ENCODE measurements around the gene DMXL1. TPM values are rescaled to one million over a fixed set of nuclear protein-coding genes. Genes with fewer than 3 reads are reported as not detected.

The DMXL1 gene
- total and polyA plus RNA-seq, 2 experiments from 2014 or later: 12.0 to 32.4 TPM

DNA sequence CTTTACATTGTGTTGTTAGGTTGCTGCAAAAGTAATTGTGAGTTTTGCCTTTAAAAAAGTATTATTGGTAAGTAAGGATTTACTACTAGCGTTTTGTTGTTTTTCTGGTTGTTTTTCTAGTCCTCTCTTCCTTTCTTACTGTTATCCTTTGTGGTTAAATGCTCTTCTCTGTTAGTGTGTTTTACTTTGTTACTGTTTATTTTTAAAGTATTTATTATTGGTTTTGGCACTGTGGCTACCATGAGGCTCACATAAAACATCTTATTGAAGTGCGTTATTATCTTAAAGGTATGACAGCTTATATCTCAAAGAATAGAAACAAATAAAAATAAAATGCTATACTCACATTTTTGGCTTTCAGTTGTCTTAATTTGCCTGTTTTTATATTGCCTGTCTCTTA is 17.6 kb downstream of the DMXL1 start:
- Histone ChIP-seq H3K79me2 (ENCODE audit: insufficient read depth) (peaks cover 96% of the 10 kb centered on the region), H3K9me2 (ENCODE audit: insufficient read depth) (no peaks in the 10 kb centered on the region), H3K27me3 (replicated peaks; ENCODE audit: insufficient read depth) (no peaks in the 10 kb centered on the region), H3K36me3 (ENCODE audit: low read depth) (no peaks in the 10 kb centered on the region), H3K4me1 (ENCODE audit: insufficient read depth) (no peaks in the 10 kb centered on the region), H3K4me3 (no peak overlapping the region), H3K9me3 (ENCODE audit: low read depth) (no peaks in the 10 kb centered on the region), H2AFZ (no peak overlapping the region), H3F3A (ENCODE audit: insufficient read depth) (no peaks in the 10 kb centered on the region), H3K9ac (no peak overlapping the region), H3K27ac (no peak overlapping the region), H4K20me1 (ENCODE audit: insufficient read depth) (no peaks in the 10 kb centered on the region), H3K4me2 (ENCODE audit: unreplicated experiment) (no peak overlapping the region)
- DNase-seq: no peak
- WGBS, 2 experiments (ENCODE audit: low coverage in 1 of 2, low lambda C conversion rate in 2 of 2, missing lambda C conversion rate in 2 of 2): 98 to 100% methylated on average over 2 of the region's 2 CpGs
- in situ Hi-C loops (cut with MboI): no loop called here
- TF ChIP-seq EZH2phosphoT487 (IDR thresholded peaks at IDR 0.05; ENCODE audit: insufficient read depth, low read depth): no peak
- TF ChIP-seq EZH2 (IDR thresholded peaks at IDR 0.05; ENCODE audit: insufficient read depth, poor library complexity, severe bottlenecking): no peak

DNA sequence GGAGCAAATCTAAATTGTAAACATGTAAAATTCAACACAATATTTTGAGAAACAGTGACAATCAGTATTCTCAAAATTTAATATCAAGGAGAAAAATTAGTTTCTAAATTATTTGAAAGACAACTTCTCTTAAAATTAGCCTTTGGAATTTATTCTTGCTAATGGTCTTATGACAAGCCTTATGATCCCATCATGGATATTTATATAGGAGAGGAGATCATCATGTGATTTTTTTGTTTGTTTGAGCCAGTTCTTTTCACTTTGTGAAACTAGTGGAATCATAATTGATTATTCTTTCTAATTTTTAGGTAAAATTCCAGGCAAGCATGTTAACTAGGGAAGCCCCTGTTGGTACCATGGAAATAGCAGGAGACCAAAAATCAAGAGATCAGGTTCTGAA is 24.7 kb downstream of the DMXL1 start:
- DNase-seq: no peak
- in situ Hi-C loops (cut with MboI): no loop called here
- H3K27me3 ChIP-seq (replicated peaks; ENCODE audit: insufficient read depth): no peaks in the 10 kb centered on the region
- no peak overlapping the region for H3K4me2 ChIP-seq (ENCODE audit: unreplicated experiment)
- no peaks in the 10 kb centered on the region for H3K9me3 ChIP-seq (ENCODE audit: low read depth)
- H3K27ac ChIP-seq: no peak overlapping the region
- no peak overlapping the region for H3K4me3 ChIP-seq
- H2AFZ ChIP-seq: no peak overlapping the region
- no peaks in the 10 kb centered on the region for H3F3A ChIP-seq (ENCODE audit: insufficient read depth)
- peaks cover 75% of the 10 kb centered on the region for H3K79me2 ChIP-seq (ENCODE audit: insufficient read depth)
- no peaks in the 10 kb centered on the region for H4K20me1 ChIP-seq (ENCODE audit: insufficient read depth)
- TF ChIP-seq EZH2phosphoT487 (IDR thresholded peaks at IDR 0.05; ENCODE audit: insufficient read depth, low read depth) (no peak), EZH2 (IDR thresholded peaks at IDR 0.05; ENCODE audit: insufficient read depth, poor library complexity, severe bottlenecking) (no peak)
- H3K9me2 ChIP-seq (ENCODE audit: insufficient read depth): no peaks in the 10 kb centered on the region
- H3K36me3 ChIP-seq (ENCODE audit: low read depth): no peaks in the 10 kb centered on the region
- H3K4me1 ChIP-seq (ENCODE audit: insufficient read depth): no peaks in the 10 kb centered on the region
- no peak overlapping the region for H3K9ac ChIP-seq

DNA sequence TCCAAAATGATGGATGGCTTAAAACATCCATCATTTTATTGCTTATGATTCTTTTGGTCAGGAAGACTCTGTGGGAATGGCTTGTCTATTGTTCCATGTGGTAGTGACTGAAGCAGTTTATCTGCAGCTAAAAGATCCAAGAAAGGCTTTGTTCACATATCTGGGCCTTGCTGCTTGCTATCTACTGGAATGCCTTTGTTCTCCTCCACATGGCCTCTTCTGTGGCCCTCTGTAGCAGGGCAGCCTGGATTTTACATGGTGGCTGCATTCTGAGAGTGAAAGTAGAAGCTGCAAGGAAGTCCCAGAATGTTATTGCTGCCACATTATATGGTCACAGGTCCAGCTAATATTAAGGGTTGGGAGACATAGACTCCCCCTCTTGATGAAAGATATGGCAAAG is 35.1 kb downstream of the DMXL1 start:
- H3K9me2 ChIP-seq (ENCODE audit: insufficient read depth): no peaks in the 10 kb centered on the region
- no peak overlapping the region for H3K27ac ChIP-seq
- no peak for TF ChIP-seq EZH2phosphoT487 (IDR thresholded peaks at IDR 0.05; ENCODE audit: insufficient read depth, low read depth)
- TF ChIP-seq EZH2 (IDR thresholded peaks at IDR 0.05; ENCODE audit: insufficient read depth, poor library complexity, severe bottlenecking): no peak
- in situ Hi-C loops (cut with MboI): no loop called here
- H3K4me1 ChIP-seq (ENCODE audit: insufficient read depth): no peaks in the 10 kb centered on the region
- no peaks in the 10 kb centered on the region for H3F3A ChIP-seq (ENCODE audit: insufficient read depth)
- H3K4me3 ChIP-seq: no peak overlapping the region
- no peaks in the 10 kb centered on the region for H3K79me2 ChIP-seq (ENCODE audit: insufficient read depth)
- no peak overlapping the region for H2AFZ ChIP-seq
- no peaks in the 10 kb centered on the region; the same call in 1 of the 2 replicates for H3K36me3 ChIP-seq (ENCODE audit: low read depth)
- no peak overlapping the region for H3K9ac ChIP-seq
- no peak for DNase-seq
- H3K27me3 ChIP-seq (replicated peaks; ENCODE audit: insufficient read depth): no peaks in the 10 kb centered on the region
- no peaks in the 10 kb centered on the region for H4K20me1 ChIP-seq (ENCODE audit: insufficient read depth)
- H3K4me2 ChIP-seq (ENCODE audit: unreplicated experiment): no peak overlapping the region
- H3K9me3 ChIP-seq (ENCODE audit: low read depth): no peaks in the 10 kb centered on the region

DNA sequence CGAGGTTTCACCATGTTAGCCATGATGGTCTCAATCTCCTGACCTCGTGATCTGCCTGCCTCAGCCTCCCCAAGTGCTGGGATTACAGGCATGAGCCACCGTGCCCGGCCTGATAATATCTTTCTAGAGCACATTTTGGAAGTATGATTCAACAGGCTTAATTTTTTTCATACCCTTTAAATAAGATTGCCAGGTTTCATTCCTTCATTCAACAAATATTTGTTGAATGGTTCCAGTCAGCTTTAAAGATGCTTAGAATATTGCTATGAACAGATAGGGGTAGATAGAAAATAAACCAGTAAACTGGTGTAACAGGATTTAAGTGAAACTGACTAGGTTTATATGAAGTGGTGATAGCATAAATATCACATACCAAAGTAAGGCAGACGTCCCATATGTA is 41.3 kb downstream of the DMXL1 start:
- no peaks in the 10 kb centered on the region for H3F3A ChIP-seq (ENCODE audit: insufficient read depth)
- in situ Hi-C loops (cut with MboI): no loop called here
- no peaks in the 10 kb centered on the region for H3K9me2 ChIP-seq (ENCODE audit: insufficient read depth)
- no peaks in the 10 kb centered on the region for H3K9me3 ChIP-seq (ENCODE audit: low read depth)
- no peaks in the 10 kb centered on the region for H3K27me3 ChIP-seq (replicated peaks; ENCODE audit: insufficient read depth)
- 90 to 95% methylated on average over 5 of the region's 5 CpGs for WGBS, 2 experiments (ENCODE audit: low coverage in 1 of 2, low lambda C conversion rate in 2 of 2, missing lambda C conversion rate in 2 of 2)
- H3K4me1 ChIP-seq (ENCODE audit: insufficient read depth): no peaks in the 10 kb centered on the region
- H3K36me3 ChIP-seq (ENCODE audit: low read depth): peaks cover 12% of the 10 kb centered on the region; the same call in 1 of the 2 replicates
- H4K20me1 ChIP-seq (ENCODE audit: insufficient read depth): no peaks in the 10 kb centered on the region
- H3K27ac ChIP-seq: no peak overlapping the region
- H2AFZ ChIP-seq: no peak overlapping the region
- no peak for DNase-seq
- TF ChIP-seq EZH2 (IDR thresholded peaks at IDR 0.05; ENCODE audit: insufficient read depth, poor library complexity, severe bottlenecking) (no peak), EZH2phosphoT487 (IDR thresholded peaks at IDR 0.05; ENCODE audit: insufficient read depth, low read depth) (no peak)
- no peaks in the 10 kb centered on the region for H3K79me2 ChIP-seq (ENCODE audit: insufficient read depth)
- no peak overlapping the region for H3K4me3 ChIP-seq
- H3K4me2 ChIP-seq (ENCODE audit: unreplicated experiment): no peak overlapping the region
- no peak overlapping the region for H3K9ac ChIP-seq

DNA sequence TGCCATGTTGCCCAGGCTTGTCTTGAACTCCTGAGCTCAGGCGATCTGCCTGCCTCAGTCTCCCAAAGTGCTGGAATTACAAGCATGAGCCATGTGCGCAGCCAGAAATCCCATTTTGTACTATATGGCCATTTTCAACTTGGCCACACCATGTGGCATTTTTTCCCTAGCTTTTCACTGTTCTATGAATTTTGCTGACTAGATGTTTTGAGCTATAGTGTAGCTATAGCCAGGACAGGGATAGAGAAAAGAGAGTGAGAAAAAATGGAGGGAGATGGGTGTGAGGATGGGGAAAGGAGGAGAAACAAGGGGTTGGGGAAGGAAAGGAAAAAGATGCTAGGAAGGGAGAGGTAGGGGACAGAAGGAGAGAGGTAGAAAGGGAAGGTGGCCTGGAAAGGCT is 46.4 kb downstream of the DMXL1 start:
- Histone ChIP-seq H3K4me3 (no peak overlapping the region), H3K9ac (no peak overlapping the region), H3K36me3 (ENCODE audit: low read depth) (peaks cover 26% of the 10 kb centered on the region; the same call in 1 of the 2 replicates)

More for the DNA sequence above, 46.4 kb downstream of the DMXL1 start:
- no peak for TF ChIP-seq EZH2phosphoT487 (IDR thresholded peaks at IDR 0.05; ENCODE audit: insufficient read depth, low read depth)
- TF ChIP-seq EZH2 (IDR thresholded peaks at IDR 0.05; ENCODE audit: insufficient read depth, poor library complexity, severe bottlenecking): no peak
- Histone ChIP-seq H3K4me1 (ENCODE audit: insufficient read depth) (no peaks in the 10 kb centered on the region), H3K27me3 (replicated peaks; ENCODE audit: insufficient read depth) (no peaks in the 10 kb centered on the region), H3F3A (ENCODE audit: insufficient read depth) (no peaks in the 10 kb centered on the region), H3K4me2 (ENCODE audit: unreplicated experiment) (no peak overlapping the region), H3K79me2 (ENCODE audit: insufficient read depth) (no peaks in the 10 kb centered on the region), H3K27ac (no peak overlapping the region), H4K20me1 (ENCODE audit: insufficient read depth) (no peaks in the 10 kb centered on the region), H2AFZ (no peak overlapping the region), H3K9me3 (ENCODE audit: low read depth) (no peaks in the 10 kb centered on the region), H3K9me2 (ENCODE audit: insufficient read depth) (no peaks in the 10 kb centered on the region)
- in situ Hi-C loops (cut with MboI): no loop called here
- DNase-seq: no peak
- 97 to 98% methylated on average over 2 of the region's 2 CpGs for WGBS, 2 experiments (ENCODE audit: low coverage in 1 of 2, low lambda C conversion rate in 2 of 2, missing lambda C conversion rate in 2 of 2)

Measured in GM23248 (cell line).